NAMALWA (cell line): ENCODE measurements around the gene PADI4.

Experiments used
- DNase-seq: peaks from one replicate; pipeline ENCODE4 v3.0.0-alpha.2; 2015; ENCODE audit warnings: low spot score

PADI4 gene

GRCh38 chr1:17350083-17350482, 42.1 kb downstream of the PADI4 start:
- DNase-seq, result no peak

- no peak for DNase-seq
Observed at GRCh38 chr1:17350928-17351446, 43.0 kb downstream of the PADI4 start.

- DNase-seq, result no peak
Observed at GRCh38 chr1:17351598-17352324, 43.8 kb downstream of the PADI4 start.

DNA sequence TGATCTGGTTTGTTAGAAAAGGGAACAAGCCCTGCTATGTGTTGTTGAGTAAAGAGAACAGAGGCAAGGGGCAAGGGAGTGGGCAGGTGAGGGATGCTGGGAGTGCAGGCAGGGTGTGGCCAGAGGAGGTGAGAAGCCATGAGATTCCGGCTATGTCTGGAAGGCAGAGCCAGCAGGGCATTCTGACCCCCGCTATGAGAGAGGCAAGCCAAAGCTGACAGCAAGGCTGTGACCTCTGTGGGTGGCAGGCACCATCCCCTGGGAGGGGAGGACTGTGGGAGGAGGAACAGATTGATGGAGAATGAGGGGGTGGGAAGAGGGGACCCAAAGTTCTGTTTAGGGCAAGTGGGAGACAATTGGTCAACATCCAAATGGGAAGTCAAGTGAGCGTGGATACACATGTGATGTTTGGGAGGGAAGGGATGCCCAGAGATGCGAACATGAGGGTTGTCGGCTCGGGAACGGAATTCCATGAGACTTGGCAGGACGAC, 44.5 kb downstream of the PADI4 start:
- DNase-seq, result no peak

DNA sequence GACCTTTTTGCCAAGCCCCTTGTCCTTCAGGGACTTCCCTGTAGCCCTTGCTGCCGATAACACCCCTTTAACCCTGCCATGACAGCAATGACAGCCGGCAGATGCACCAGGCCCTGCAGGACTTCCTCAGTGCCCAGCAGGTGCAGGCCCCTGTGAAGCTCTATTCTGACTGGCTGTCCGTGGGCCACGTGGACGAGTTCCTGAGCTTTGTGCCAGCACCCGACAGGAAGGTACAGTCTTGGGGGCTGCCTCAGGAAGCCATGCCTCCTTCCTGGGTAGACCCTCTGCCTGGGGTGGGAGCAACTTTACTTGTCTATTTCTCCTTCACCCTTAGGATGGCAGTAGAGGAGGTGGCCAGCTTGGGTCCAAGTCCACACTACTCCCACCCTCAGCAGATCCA, 47.9 kb downstream of the PADI4 start:
- DNase-seq, result no peak

GRCh38 chr1:17356387-17357026, 48.5 kb downstream of the PADI4 start:
- DNase-seq, result no peak

DNA sequence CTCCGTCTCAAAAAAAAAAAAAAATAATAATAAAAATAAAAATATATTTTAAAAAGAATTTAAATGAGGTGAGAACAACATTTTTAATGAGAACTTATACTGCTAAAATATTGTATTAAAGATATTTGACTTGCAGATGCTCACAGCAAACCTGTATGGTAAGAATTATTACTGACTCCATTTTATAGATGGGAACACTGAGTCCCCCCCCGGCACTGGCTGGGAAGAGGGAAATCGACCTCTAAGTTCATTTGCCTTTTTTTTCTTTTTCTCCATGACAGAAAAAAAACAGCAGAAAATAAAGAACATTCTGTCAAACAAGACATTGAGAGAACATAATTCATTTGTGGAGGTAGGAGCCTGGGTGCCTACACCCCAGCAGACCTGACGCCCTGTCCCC, 50.6 kb downstream of the PADI4 start:
- no peak for DNase-seq

DNA sequence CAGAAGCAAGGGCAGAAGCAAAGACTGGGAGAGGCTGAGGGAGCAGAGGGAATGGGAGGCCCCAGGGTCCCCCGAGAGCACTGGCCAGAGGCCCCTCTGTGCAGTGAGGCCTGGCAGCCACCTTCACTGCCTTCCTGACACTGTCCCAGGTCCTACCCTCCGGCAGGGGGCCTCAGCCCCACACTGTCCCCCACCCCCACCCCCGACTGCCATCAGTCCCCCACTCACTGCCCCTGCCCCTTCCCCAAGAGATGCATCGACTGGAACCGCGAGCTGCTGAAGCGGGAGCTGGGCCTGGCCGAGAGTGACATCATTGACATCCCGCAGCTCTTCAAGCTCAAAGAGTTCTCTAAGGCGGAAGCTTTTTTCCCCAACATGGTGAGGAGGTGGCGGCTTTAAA, 51.0 kb downstream of the PADI4 start:
- DNase-seq, result no peak

- no peak for DNase-seq
Observed at GRCh38 chr1:17359808-17360207, 51.8 kb downstream of the PADI4 start.

- no peak for DNase-seq
Observed at GRCh38 chr1:17360272-17360956, 52.4 kb downstream of the PADI4 start.

DNA sequence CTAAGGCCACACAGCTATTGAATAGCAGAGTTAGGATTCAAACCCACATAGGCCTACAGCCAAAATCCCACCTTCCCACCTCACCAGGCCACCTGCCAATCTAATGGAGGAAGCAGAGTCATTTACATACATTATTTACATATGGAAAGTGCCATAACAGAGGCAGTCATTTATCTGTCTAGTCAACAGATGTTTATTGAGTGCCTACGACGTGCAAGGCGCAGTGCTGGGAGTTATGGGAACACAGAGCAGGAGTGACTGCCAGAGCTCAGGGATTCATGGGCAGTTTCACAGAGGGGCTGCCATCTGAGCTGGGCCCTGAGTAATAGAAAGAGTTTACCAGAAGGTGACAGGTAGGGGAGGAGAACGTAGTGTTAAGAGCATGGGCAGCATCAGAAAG, 53.7 kb downstream of the PADI4 start:
- no peak for DNase-seq

- DNase-seq, result no peak
Observed at GRCh38 chr1:17363351-17363750, 55.4 kb downstream of the PADI4 start.

DNA sequence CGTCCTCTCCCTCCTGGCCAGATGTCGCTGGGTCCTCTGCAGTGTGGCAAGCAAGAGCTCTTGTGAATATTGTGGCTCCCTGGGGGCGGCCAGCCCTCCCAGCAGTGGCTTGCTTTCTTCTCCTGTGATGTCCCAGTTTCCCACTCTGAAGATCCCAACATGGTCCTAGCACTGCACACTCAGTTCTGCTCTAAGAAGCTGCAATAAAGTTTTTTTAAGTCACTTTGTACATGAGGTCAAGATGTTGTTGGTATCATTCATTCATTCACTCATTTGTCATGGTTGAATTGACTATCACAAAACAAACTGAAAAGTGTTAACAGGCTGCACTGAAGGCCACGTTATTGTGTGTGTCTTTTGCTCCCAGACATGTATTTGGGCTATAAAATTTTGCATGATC, 55.8 kb downstream of the PADI4 start:
- no peak for DNase-seq

DNA sequence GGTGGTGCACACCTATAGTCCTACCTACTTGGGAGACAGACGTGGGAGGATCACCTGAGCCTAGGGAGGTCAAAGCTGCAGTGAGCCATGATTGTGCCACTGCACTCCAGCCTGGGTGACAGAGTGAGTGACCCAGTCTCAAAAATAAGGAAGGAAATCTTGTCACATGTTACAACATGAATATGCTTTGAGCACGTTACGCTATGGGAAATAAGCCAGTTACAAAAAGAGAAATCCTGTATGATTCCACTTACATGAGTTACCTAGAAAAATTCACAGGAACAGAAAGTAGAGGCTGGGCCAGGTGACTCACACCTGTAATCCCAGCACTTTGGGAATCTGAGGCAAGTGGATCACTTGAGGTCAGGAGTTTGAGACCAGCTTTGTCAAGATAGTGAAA, 57.3 kb downstream of the PADI4 start:
- no peak for DNase-seq

DNA sequence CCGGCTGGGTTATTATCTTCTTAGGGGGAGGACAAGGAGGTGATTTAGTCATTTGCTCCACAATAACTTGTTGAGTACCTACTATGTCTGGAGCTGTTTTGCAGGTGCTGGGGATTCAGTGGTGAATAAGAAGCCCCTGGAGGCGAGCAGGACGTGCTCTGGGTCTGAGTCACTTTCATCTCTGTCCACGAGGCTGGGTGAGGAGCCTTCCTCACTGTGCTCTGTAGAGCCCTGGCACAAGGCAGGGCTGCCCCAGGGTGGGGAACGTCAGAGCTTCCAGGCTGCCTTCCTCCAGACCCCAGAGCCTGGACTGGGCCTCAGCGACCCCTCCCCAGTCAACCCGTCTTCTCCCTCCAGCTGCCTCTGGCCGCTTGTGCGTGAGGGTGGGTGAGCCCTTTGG, 61.5 kb downstream of the PADI4 start:
- no peak for DNase-seq

DNA sequence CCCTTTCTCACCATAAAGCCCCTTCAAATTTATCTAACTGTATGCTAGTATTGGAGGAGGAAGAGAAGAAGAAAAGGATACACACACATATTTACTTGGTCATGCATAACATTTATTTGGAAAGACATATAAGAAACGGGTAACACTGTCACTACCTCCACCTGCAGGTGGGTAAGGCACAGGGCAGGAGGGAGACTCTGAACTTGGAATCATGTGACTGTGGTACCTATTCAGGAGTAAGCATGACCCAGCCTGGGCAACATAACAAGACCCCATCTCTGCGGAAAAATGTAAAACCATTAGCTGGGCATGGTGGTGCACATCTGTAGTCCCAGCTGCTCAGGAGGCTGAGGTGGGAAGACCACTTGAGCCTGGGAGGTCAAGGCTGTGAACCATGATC, 62.6 kb downstream of the PADI4 start:
- DNase-seq, result peak; percentile 44

GRCh38 chr1:17371896-17372295, 63.9 kb downstream of the PADI4 start, which contains the start of gene PADI6:
Gene PADI6 (plus strand): TSS chr1:17372196. CDS start chr1:17372246, 50 bp downstream.
- DNase-seq, result no peak

GRCh38 chr1:17372955-17373354, 65.0 kb downstream of the PADI4 start:
- no peak for DNase-seq

GRCh38 chr1:17375651-17376050, 67.7 kb downstream of the PADI4 start:
- no peak for DNase-seq

DNA sequence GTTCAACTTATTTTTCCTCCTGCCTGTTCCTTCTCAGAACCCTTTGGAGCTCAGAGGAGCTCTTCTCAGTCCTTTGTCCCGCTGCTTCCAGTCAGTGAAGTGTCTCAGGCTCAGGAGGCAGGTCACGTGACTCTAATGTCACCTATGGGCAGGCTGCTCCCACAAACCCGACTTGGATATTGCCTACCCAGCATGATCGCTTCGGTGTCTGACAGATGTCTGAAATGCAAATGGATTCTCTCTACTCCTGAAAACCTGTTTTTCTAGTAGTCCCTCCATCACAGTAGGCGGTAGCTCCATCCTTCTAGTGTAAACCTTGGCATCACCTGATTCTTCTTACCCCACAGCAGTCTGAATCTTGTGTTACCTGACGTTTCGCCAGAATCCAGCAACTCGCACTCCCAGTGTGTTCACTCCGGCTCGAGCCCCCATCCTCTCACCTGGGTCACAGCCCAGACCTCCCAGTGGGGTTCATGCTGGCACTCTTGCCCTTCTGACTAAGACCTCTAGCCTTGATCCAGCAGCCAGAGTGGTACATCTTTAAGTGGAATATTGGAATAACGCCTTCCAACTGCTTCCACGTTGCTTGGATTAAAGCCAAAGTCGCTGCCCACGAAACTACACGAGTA, 69.4 kb downstream of the PADI4 start:
- DNase-seq, result no peak

DNA sequence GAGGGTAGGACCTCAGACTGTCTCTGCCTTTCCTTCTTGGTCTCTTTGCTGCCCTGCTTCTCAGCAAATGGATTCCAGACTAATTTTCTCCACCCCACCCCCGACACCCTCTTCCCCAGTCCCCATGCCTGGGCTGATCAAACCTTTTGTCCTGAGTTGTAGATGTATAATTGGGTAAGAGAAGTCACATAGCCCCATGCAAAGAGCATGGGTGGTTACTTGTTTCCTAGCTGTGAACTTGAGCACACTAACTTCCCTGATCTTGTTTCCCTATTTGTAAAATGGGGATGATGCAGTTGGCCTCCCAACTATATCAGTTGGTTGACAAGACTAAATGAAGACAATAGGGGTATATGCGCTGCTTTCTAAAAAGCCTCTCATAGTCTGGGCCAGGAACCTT, 73.2 kb downstream of the PADI4 start:
- no peak for DNase-seq

DNA sequence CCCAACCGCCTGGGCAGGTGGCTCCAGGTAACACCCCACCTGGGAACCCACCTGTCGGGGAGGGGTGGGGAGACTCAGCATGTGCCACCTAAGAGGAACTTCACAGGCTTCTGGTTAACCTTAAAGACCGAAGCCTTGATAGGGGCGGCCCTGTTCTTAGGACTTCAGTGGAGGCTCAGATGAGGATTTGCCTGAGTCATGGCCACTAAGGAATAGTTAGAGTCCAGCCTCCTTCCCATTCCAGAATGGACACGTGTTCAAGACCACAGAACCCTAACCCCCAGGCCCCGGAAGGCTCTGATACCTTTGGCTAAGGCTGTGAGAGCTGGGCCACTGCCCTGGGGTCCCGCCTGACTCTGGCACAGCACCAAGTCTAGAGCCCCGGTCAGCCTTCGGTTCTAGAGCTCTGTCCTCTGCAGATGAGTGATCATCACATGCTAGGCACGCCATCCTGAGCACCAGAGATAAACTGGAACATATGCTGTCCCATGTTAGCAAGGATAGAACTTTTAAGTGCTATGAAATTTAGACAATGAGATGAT, 84.3 kb downstream of the PADI4 start:
- DNase-seq, result no peak
